Right lobe of liver (tissue), 6 donors: ENCODE data around the gene ZNF160. TPM values are rescaled to one million over a fixed set of nuclear protein-coding genes. Genes with fewer than 3 reads are reported as not detected.
A peak's percentile ranks its signal among the peaks of the same experiment; 100 is the strongest.

Experiments used
- ATAC-seq, 4 donors: fragments of 200-7000 bp; cut with Tn5 transposase; one replicate each; pipeline ENCODE4 v1.9.1; 2020; ENCODE audit warnings: mild to moderate bottlenecking in 4 of 4, moderate library complexity in 4 of 4
- DNase-seq, 3 donors: peaks; one replicate each; pipeline ENCODE4 v3.0.0-alpha.2; 2020
- H3K27ac ChIP-seq, 3 donors: fragments of 200-600 bp; one replicate each; pipeline ENCODE4 v1.8.0; 2022
- H3K27me3 ChIP-seq, 2 donors: fragments of 200-600 bp; one replicate each; pipeline ENCODE4 v1.8.0; 2022
- H3K36me3 ChIP-seq, 4 donors: fragments of 200-600 bp; sonication (generic) in 1 of 4; one replicate each; pipeline versions ENCODE4 v1.5.1 to v1.8.0; 2017 to 2022; ENCODE audit warnings: control low read depth in 1 of 4
- H3K4me1 ChIP-seq, 4 donors: fragments of 200-600 bp; sonication (generic) in 1 of 4; one replicate each; pipeline versions ENCODE4 v1.5.1 to v1.8.0; 2017 to 2022; ENCODE audit warnings: control low read depth in 1 of 4
- H3K4me3 ChIP-seq, 3 donors: fragments of 200-600 bp; one replicate each; pipeline ENCODE4 v1.8.0; 2022
- H3K9me3 ChIP-seq, 4 donors: fragments of 200-600 bp; sonication (generic) in 1 of 4; one replicate each; pipeline versions ENCODE4 v1.5.1 to v1.8.0; 2017 to 2022; ENCODE audit warnings: control low read depth in 1 of 4
- POLR2A ChIP-seq: fragments of 450-650 bp; IDR thresholded peaks from one replicate; pipeline ENCODE4 v1.6.1; 2017; ENCODE audit warnings: antibody characterized with exemption, mild to moderate bottlenecking
- WGBS: methylation state at CpG from one replicate; pipeline ENCODE4 v1.1.6; 2018; ENCODE audit warnings: low coverage, low lambda C conversion rate; ENCODE audit not compliant: insufficient coverage; ENCODE audit errors: missing lambda C conversion rate; 5-methylcytosine and 5-hydroxymethylcytosine counted together
- intact Hi-C, 2 donors: fragments of 100-400 bp; cut with DNase I; formaldehyde crosslinking; loops; one replicate each; pipeline versions ENCODE4 v1.11.2 to v1.14.1; 2022
- long read RNA-seq: library from polyadenylated mRNA; unstranded; transcript quantifications from one replicate; pipeline ENCODE4 v2.0.0, GENCODE V29; 2019
- total RNA-seq, 6 experiments: library from RNA; depleted of rRNA in 2 of 6; stranded (reverse); fragments of >200 nt in 2 of 6; fragmentation: NEBNext Ultra II Directional in 3 of 6; extraction: Animal tissue kit (Norgen Biotek cat#: 25700) in 3 of 6; gene quantifications; one replicate each; pipeline versions ENCODE4 v1.1.0 to v1.2.4, GENCODE V29; 2016 to 2023
- TF ChIP-seq, protein P1 (sequence below), 4 donors: fragments of 200-600 bp in 3 of 4; fragments of 450-650 bp in 1 of 4; IDR thresholded peaks; one replicate each; pipeline versions ENCODE4 v1.5.1 to v1.8.0; 2016 to 2022; ENCODE audit warnings: antibody characterized with exemption in 4 of 4, mild to moderate bottlenecking in 2 of 4
- donor health status: DM: no; HTN: yes; CAD: no.
- donor health status: DM: no; HTN: no; CAD: no.
- donor health status: DM: no; HTN: no; CAD: no.
- donor health status: DM: no; HTN: yes; CAD: no.
- donor health status: DM: no; HTN: yes; CAD: no.

Gene ZNF160
- total RNA-seq, result 10 to 100 TPM in 5 of 6 experiments, 1 to 10 TPM in 1; 6.6 to 18.9 (median 13.9) TPM
- long read RNA-seq, result 0 reads

DNA sequence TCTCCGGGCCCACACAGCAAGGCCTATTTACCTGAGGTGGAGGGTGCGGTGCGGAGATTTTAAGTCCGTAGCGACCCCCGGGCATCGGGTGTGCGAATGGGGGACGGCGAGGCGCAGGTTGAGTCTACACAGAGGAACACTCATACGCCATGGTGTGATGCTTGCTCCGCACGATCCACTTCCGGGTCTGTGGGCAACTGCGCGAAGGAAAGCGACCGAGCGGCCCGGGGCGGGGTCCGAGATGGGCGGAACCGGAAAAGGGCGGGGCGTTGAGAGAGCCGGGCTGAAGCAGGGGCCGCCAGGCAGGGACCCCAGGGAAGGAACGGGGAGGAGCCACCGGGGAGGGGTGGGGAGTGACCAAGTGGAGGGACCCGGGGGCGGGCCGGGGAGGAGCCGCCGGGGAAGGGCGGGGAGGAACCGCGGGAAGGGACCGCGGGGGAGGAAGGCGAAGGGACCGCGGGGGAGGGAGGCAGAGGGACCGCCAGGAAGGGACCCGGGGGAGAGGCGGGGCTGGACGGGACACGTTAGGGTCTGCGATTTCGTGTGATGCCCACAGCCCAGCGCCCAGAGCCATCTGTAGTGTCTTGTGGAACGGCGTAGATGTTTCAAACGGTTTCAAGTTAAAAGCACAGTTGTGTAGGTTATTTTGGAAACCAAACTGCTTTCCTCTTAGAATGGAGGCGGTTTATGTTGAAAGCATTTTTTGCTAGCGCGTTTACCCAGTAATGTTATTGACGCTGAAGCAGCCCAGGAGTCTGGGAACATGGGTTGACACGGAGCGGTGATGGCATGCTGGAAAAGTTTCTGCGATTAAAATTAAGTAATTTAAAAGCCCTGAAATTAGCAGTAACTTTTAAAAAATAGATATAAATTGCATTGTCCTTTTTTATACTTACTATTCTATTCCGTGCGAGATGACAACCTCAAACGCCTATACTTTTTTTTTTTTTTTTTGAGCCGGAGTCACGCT is at the start of gene ZNF160:
TSS of gene ZNF160 (minus strand) at position 189 of the 970 bp plus-strand sequence. CDS start 17,146 bp downstream, outside the sequence.
- intact Hi-C loops, result no loop called here
- peak; percentile 97 to 99 (median 99) for DNase-seq
- 5% methylated on average over 36 of the region's 67 CpGs for WGBS
- H3K9me3 ChIP-seq, result no peaks in the 10 kb centered on the region
- peak within 1 kb of the TSS; percentile 73 to 91 (median 83) for H3K27ac ChIP-seq
- peaks cover 0 to 4% (median 0%) of the 10 kb centered on the region in 4 donors for H3K4me1 ChIP-seq
- H3K4me3 ChIP-seq, result peak within 1 kb of the TSS; percentile 62 to 93 (median 75)
- no peaks in the 10 kb centered on the region for H3K36me3 ChIP-seq
- ATAC-seq, result peak; percentile 99 to 100 (median 99)
- no peaks in the 10 kb centered on the region for H3K27me3 ChIP-seq
- TF ChIP-seq, protein P1, sequence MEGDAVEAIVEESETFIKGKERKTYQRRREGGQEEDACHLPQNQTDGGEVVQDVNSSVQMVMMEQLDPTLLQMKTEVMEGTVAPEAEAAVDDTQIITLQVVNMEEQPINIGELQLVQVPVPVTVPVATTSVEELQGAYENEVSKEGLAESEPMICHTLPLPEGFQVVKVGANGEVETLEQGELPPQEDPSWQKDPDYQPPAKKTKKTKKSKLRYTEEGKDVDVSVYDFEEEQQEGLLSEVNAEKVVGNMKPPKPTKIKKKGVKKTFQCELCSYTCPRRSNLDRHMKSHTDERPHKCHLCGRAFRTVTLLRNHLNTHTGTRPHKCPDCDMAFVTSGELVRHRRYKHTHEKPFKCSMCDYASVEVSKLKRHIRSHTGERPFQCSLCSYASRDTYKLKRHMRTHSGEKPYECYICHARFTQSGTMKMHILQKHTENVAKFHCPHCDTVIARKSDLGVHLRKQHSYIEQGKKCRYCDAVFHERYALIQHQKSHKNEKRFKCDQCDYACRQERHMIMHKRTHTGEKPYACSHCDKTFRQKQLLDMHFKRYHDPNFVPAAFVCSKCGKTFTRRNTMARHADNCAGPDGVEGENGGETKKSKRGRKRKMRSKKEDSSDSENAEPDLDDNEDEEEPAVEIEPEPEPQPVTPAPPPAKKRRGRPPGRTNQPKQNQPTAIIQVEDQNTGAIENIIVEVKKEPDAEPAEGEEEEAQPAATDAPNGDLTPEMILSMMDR (IDR thresholded peaks at IDR 0.05), result no peak
- TF ChIP-seq POLR2A, result peak; percentile 87

DNA sequence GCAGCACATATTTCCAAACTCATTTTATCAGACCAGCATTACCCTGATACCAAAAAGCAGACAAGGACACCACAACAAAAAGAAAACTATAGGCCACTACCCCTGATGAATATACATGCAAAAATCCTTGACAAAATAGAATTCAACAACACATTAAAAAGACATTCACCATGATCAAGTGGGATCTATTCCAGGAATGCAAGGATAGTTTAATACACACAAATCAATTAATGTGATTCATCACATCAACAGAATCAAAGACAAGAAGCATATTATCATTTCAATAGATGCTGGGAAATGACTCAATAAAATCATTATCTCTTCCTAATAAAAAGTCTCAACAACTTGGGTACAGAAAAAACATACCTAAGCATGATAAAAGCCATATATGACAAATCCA is 44.4 kb upstream of the ZNF160 start:
- DNase-seq, result no peak
- Histone ChIP-seq H3K4me3 (no peak overlapping the region), H3K36me3 (peaks cover 0 to 23% (median 0%) of the 10 kb centered on the region in 4 donors), H3K27ac (no peak overlapping the region), H3K4me1 (no peaks in the 10 kb centered on the region), H3K9me3 (peaks cover 0 to 22% (median 3%) of the 10 kb centered on the region in 4 donors), H3K27me3 (no peaks in the 10 kb centered on the region)
- ATAC-seq, result no peak
- intact Hi-C loops, result no loop called here
- TF ChIP-seq POLR2A, result no peak
- TF ChIP-seq, protein P1 (IDR thresholded peaks at IDR 0.05), result no peak

DNA sequence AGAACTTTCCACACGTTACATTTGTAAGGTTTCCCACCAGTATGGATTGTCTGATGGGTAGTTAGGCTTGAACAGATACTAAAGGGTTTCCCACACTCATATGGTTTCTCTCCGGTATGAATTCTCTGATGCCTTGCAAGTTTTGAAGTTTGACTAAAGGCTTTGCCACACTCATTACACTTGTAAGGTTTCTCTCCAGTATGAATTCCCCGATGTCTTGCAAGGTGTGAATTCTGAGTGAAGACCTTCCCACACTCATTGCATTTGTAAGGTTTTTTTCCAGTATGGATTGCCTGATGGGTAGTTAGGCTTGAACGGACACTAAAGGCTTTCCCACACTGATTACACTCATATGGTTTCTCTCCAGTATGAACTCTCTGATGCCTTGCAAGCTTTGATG is 37.1 kb upstream of the ZNF160 start:
- ATAC-seq (no peak), DNase-seq (no peak)
- intact Hi-C loops, result no loop called here
- TF ChIP-seq POLR2A, result no peak
- TF ChIP-seq, protein P1 (IDR thresholded peaks at IDR 0.05), result no peak
- Histone ChIP-seq H3K4me3 (no peak overlapping the region), H3K4me1 (no peaks in the 10 kb centered on the region), H3K9me3 (peaks cover 0 to 59% (median 21%) of the 10 kb centered on the region in 4 donors), H3K27ac (no peak overlapping the region), H3K36me3 (peaks cover 0 to 17% (median 0%) of the 10 kb centered on the region in 4 donors), H3K27me3 (no peaks in the 10 kb centered on the region)
- WGBS, result 94% methylated on average over 4 of the region's 4 CpGs

DNA sequence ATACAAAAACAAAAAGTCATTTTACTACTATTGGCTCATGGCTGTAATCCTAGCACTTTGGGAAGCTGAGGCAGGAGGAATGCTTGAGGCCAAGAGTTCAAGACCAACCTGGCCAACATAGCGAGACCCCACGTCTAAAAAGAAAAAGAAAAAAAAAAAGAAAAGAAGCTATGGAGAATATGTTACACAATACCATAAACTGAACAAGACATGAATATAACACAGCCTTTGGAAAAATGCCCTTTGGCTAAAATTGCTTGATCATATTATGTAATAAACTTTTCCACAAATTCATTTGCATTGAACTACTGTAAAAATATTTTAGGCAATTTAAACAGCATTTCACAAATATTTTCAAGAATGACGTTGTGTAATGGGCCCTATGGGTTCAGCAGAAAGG is 33.2 kb upstream of the ZNF160 start:
- no peak for DNase-seq
- Histone ChIP-seq H3K27ac (no peak overlapping the region), H3K36me3 (peaks cover 0 to 5% (median 0%) of the 10 kb centered on the region in 4 donors), H3K9me3 (peaks cover 0 to 50% (median 13%) of the 10 kb centered on the region in 4 donors), H3K4me1 (no peaks in the 10 kb centered on the region), H3K4me3 (no peak overlapping the region), H3K27me3 (no peaks in the 10 kb centered on the region)
- intact Hi-C loops, result no loop called here
- 73% methylated on average over 3 of the region's 3 CpGs for WGBS
- TF ChIP-seq, protein P1 (IDR thresholded peaks at IDR 0.05), result no peak
- no peak for TF ChIP-seq POLR2A
- no peak for ATAC-seq
